NCI-H345 (cell line): Measurements from ENCODE around the gene CRACR2A.

Experiments
- DNase-seq: peaks from one replicate; lab custom pipeline; 2025; lab: John Stamatoyannopoulos, UW

CRACR2A gene

DNA sequence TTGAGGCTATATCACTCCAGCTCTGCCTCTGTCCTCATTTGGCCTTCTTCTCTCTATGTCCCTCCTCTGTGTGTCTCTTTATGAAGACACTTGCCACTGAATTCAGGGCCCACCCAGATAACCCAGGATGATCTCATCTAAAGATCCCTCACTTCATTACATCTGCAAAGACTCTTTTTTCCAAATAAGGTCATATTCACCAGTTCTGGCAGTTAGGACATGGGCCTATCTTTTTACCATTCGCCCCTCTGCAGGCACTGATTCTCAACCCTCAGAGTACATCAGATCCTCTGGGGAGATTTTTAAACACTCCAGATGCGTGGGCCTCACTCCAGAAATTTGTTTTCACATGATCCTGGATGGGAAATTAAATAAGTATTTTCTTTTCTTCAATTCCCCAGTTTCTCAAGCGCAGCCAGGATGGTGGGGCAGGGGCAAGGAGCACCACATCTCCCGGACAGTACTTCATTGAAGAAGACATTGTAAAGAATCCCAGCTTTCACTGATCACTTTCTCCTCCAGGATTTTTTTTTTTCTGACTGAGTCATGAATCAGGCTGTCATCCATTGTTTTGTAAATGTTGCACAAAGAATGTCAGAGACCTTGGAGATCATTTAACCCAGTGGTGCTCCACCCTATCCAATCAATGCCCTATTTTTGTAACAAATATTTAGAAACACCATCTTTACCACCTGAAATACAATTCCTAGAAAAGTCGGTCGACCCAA lies 27.4 kb downstream of the CRACR2A start:
- no peak for DNase-seq

- no peak for DNase-seq
Measured at GRCh38 chr12:3723916-3724805, 28.7 kb downstream of the CRACR2A start.

GRCh38 chr12:3722368-3722767 lies 30.5 kb downstream of the CRACR2A start:
- DNase-seq = no peak

DNA sequence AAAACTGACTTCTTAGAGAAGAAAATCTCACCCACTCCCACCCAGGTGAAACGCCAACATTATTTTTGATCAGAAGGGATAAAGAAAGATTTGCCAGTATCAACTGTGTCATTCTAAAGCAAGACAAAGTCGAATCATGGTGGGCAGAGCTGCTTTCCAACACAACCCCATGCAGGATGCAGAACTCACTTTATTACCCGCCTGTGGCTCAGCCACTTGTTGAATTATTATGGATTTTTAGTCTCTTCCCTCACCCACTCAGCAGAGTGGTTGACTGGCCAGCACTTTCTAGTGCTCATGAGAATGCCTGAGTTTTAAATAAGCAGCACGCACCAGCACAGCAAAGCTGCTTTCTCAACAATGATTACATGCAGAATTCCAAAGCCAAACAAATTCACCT lies 32.1 kb downstream of the CRACR2A start:
- no peak for DNase-seq

DNA sequence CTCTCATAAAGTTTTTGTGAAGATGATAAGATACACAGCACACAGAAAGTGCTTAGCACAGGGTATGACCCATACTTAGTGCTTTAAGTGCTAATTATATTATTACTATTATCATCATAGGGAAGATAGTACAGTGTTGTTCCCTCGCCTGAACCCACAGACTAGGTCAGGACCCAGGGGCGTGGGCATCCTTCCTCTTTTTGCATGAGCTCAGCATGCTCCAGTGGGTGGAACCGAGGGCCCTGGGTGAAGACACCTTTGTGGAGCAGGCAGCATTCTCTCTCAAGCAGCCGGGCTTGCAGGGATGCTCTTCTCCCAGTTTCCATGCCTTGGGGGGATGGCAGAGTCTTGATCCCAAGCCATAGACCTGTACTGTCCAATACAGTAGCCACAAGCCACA lies 34.8 kb downstream of the CRACR2A start:
- no peak for DNase-seq

DNA sequence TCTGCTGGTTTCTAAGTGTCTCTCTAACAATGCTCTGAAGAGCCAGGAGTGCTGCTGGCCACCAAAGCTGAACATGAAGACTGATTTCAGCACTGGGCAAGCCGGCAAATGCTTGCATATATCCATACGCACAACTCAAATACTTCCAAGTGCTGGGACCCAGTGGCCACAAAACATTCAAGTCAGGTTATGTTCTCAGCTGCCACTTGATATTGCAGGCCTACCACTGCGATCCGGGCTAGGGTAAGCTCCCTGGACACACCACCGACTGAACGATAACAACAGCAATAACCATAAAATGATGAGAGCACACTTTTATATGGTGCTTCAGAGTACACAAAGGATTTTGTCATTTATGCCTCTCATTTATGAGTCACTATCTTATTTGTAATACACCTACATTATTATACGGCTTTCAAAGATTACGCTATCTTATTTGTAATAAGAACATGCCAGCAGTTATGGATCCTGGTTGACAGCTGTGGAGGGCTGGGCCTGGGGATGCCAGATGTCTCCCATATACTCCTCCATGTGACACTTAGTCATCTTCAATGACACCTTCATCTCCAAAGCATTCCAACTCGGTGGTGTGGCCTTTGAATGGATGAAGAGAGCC lies 35.5 kb downstream of the CRACR2A start:
- DNase-seq = no peak

DNA sequence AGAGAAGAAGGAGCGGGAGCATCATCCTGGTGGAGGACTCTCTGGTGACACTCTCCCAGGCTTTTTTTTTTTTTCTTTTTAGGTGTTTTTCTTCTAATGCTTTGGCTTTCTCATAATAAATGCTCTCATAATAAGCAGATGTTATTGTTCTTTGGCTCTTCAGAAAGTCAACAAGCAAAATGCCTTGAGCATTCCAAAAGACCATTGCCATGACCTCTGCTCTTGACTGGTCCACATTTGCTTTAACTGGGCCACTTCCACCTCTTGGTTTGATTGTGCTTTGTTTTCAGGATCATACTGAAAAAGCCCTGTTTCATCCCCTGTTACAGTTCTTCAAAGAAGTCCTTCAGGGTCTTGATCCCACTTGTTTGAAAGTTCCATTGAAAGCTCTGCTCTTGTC lies 36.9 kb downstream of the CRACR2A start:
- DNase-seq = no peak

DNA sequence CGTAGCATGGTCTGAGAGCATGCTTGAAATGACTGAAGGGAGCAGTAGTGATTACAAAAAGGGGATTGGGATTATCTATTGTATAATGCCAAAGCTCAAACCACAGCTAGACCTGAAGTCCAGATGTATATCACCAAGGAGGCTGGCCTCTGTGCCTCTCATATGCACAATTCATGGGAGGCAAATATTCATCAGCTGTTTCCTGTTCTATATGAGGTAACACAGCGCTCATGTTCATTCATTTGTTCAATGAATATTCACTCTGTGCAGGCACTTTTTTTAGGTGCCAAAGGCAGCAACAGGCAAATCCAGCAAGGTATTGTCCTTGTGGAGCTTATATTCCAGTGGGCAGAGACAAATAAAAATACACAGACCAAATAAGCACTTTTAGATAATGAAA lies 39.0 kb downstream of the CRACR2A start:
- no peak for DNase-seq

DNA sequence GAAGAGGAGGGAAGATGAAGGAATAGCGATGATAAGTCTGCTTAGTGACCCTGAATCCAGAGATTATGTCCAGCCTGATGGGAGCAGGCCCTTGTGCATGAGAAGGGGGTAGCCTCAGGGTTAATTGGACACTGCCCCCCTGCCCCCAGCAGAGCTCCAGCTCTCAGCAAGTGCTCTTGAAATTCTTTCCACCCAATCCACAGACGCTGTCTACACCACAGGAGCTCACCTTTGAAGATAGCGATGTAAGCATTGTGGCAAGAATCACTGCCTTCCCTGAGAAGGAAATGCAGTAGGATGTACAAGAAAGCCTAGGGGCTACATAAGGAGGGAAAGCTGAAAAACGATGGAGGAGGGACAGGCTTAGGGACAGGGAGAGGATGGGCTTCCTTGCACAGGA lies 39.4 kb downstream of the CRACR2A start:
- DNase-seq = no peak

- DNase-seq = no peak
Measured at GRCh38 chr12:3712209-3712992, 40.5 kb downstream of the CRACR2A start.

DNA sequence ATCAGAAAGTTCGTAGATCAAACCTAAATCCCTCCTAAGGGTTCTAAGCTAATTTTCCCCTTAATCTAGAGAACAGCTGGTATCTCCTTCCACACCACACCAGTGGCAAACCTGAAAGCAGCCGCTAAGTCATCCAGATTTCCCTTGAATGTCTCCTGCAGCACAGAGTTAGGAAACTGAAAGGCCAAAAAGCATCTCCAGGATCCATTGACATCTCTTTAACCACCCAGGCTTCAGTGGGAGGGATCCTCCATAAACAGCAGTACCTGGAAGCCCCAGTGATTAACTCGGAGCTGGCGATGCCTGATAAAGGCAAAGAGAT lies 47.6 kb downstream of the CRACR2A start:
- DNase-seq = no peak

DNA sequence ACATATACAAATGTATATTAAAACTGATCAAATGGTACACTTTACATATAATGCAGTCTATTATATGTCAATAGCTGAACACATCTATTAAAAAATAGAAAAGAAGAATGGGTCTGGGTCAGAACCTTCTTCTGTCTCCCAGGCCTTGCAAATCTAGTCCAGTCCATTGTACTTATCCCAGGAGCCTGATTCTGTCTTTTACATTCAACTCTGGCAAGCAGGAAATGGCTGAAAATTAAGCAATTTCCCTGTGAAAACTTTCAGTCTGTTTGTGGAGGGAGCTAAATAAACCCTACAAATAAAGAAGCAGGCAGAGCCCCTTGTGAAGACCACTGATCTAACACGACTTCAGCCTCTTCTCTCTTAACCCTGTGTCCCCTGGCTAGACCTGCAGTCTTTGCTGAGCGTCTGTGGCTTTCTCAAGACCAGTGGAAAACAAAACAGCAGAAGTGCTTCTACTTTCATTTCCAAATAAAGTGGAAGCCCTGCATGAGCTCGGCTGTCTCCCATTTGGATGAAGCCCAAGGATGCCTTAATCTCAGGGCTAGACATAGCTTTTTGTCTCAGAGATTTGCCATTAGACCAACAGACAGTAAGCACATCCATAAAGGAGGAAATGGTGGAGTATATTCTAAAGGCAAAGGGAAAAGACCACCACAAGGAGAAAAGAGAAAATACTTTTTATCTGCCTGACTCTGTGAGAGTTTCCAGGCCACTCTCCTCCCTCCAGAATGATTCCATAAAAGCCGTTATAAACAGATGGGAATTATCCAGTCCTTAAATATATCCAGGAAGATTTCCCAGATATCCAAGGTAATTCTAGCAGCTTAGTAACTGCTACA lies 48.2 kb downstream of the CRACR2A start:
- no peak for DNase-seq

- DNase-seq = no peak
Measured at GRCh38 chr12:3700861-3701260, 52.0 kb downstream of the CRACR2A start.

- DNase-seq = peak; percentile 93
Measured at GRCh38 chr12:3698218-3698974, 54.5 kb downstream of the CRACR2A start.

DNA sequence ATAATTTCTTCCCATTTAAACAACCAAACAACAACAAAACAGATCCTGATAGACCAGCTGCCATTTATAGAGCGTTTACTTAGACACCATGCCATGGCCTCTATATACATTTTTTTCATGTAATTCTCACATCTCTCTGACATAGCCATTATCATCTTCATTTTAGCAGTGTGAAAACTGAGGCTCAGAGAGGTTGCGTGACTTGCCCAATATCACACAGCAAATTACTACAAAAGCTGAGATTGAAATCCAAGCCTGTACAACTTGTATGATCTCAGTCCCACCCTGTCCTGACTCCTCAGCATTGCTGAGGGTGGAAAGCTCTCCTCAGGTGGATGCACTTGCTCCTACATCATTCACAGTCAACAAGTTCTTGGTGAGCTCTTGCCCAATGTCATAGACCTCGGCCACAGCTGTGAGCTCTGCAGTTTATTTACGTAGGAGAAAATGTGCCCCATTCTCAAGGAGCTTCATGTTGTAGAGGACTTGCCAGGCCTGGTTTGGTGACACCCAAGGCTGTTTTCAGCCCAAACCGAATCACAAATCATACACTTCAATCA lies 55.5 kb downstream of the CRACR2A start:
- no peak for DNase-seq

GRCh38 chr12:3694673-3695072 lies 58.2 kb downstream of the CRACR2A start:
- no peak for DNase-seq

DNA sequence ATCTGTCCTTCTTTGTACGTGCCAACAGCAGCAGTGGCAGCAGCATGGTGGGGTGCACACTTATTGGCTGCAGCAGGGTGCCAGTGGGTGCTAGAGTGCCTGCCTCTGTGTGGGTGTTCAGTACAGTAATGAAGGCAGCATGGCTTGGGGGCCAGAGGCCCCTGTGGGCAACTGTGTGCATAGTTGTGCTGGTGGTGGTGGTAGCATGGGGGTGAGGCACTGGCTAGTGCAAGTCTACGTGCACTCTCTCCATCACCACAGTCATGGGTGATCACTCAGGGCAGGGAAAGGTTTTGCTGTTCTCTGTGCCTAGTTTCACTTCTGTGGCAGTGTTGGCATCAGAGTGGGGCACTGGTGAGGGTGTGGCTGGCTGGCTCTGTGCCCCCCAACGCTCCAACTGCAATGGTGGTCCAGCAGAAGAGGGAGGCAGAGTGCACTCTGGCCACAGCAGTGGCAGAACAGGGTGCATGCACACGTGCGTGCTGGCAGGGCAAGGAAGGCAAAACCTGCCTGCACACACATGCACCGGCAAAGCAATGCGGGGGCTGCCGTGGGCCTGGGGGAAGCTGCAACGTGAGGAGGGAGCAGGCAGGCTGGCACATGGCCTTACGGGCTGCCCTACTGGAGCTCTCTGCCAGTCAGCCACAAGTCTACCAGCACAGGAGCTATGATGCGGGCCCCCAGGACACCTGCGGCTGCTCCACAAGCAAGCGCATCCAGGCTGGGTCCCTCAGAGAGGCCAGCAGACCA lies 60.1 kb downstream of the CRACR2A start:
- no peak for DNase-seq

DNA sequence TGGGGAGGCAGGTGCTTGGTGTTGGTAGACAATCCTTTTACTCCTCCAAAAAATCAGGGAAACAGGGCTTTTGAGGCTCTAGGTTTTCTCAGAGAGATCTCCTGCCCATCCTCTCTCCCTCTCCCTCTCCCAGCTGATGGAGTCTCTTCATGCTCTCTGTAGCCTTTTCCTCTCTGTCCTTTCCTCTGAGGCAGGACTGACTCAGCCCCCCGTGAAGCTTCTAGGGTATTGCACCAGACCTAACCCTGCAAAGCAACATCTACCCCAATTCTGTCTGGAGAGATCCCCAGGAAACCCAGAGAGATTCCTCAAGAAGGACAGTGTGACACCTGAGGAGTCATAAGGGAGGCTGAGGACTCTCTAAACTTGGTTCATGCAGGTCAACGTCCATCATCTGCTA lies 66.4 kb downstream of the CRACR2A start:
- no peak for DNase-seq

GRCh38 chr12:3685830-3686229 lies 67.1 kb downstream of the CRACR2A start:
- no peak for DNase-seq
